Epithelial cell of esophagus (primary cell): ENCODE results near the gene C7orf57.
"Not testable (repeated sequence)": the region's sequence is repeated elsewhere in the genome, so short reads cannot be mapped to it uniquely, and the experiment has no call there.

Experiments used
- DNase-seq: peaks from one replicate; pipeline ENCODE4 v3.0.0; 2010; ENCODE audit warnings: low read depth
- H3K4me3 ChIP-seq: 2 replicates; pipeline ENCODE4 v1.5.1; 2011; ENCODE audit warnings: mild to moderate bottlenecking, low read length, control low read depth
- CTCF ChIP-seq: IDR thresholded peaks from 2 replicates; pipeline ENCODE4 v1.5.1; 2011; ENCODE audit warnings: low read depth, mild to moderate bottlenecking, low read length, control low read depth, inconsistent platforms; ENCODE audit not compliant: insufficient read depth; ENCODE audit errors: missing control alignments

Gene C7orf57

GRCh38 chr7:47992446-47992845 lies 42.9 kb upstream of the C7orf57 start:
- H3K4me3 ChIP-seq, result no peak overlapping the region
- TF ChIP-seq CTCF, result no peak
- no peak for DNase-seq

- no peak for TF ChIP-seq CTCF
- DNase-seq, result no peak
- H3K4me3 ChIP-seq, result no peak overlapping the region
Measured at GRCh38 chr7:47999413-47999812, 35.9 kb upstream of the C7orf57 start.

GRCh38 chr7:48000164-48000563 lies 35.2 kb upstream of the C7orf57 start:
- H3K4me3 ChIP-seq, result not testable (repeated sequence)

GRCh38 chr7:48004032-48004431 lies 31.3 kb upstream of the C7orf57 start:
- H3K4me3 ChIP-seq, result no peak overlapping the region
- DNase-seq, result no peak
- TF ChIP-seq CTCF, result no peak

More at GRCh38 chr7:48000164-48000563, 35.2 kb upstream of the C7orf57 start:
- DNase-seq, result peak; percentile 81

- no peak for TF ChIP-seq CTCF
- DNase-seq, result no peak
- no peak overlapping the region for H3K4me3 ChIP-seq
Measured at GRCh38 chr7:48004638-48005037, 30.7 kb upstream of the C7orf57 start.

- no peak overlapping the region for H3K4me3 ChIP-seq
- no peak for TF ChIP-seq CTCF
- no peak for DNase-seq
Measured at GRCh38 chr7:48006866-48007265, 28.5 kb upstream of the C7orf57 start.

GRCh38 chr7:48009257-48009656 lies 26.1 kb upstream of the C7orf57 start:
- no peak for TF ChIP-seq CTCF
- no peak for DNase-seq
- no peak overlapping the region for H3K4me3 ChIP-seq

GRCh38 chr7:48009954-48010353 lies 25.4 kb upstream of the C7orf57 start:
- no peak for TF ChIP-seq CTCF
- H3K4me3 ChIP-seq, result no peak overlapping the region
- no peak for DNase-seq
